ENCODE data around the gene TAL1. TPM values are rescaled to one million over a fixed set of nuclear protein-coding genes. Genes with fewer than 3 reads are reported as not detected.
A peak's percentile ranks its signal among the peaks of the same experiment; 100 is the strongest.

Gene TAL1
- total RNA-seq, 1 experiment from 2014 or later: not detected

GRCh38 chr1:47225430-47226100 is 6.5 kb downstream of the TAL1 start:
- peak overlapping the region; percentile 36 for H3K4me2 ChIP-seq (ENCODE audit: insufficient read depth, insufficient read length, low read length)
- H2BK20ac ChIP-seq (ENCODE audit: low read depth, low read length, poor library complexity, severe bottlenecking): no peak overlapping the region
- Mint-ChIP-seq H3K27ac (no peak overlapping the region), H3K4me3 (peak overlapping the region; percentile 36 to 73), H3K4me1 (peaks cover 23 to 36% of the 10 kb centered on the region in 2 experiments), H3K27me3 (ENCODE audit: low read depth) (peaks cover 50% of the 10 kb centered on the region), H3K9me3 (peaks cover 0 to 3% of the 10 kb centered on the region in 2 experiments; a peak in 2 of 5 replicates), H3K36me3 (ENCODE audit: insufficient read depth in 1 of 3, low read depth in 3 of 3) (no peaks in the 10 kb centered on the region)
- H2BK5ac ChIP-seq (ENCODE audit: insufficient read length, low read length): no peak overlapping the region
- peaks cover 14% of the 10 kb centered on the region for H3K23me2 ChIP-seq (ENCODE audit: insufficient read length, low read depth, low read length, poor library complexity, severe bottlenecking)
- no peak overlapping the region for H3K23ac ChIP-seq (ENCODE audit: insufficient read length, low read depth, low read length)
- no peak overlapping the region for H4K8ac ChIP-seq (replicated peaks; ENCODE audit: insufficient read length, low read depth, low read length)
- no peak for TF ChIP-seq CTCF (conservative IDR thresholded peaks at IDR 0.05)
- H3K79me2 ChIP-seq (ENCODE audit: insufficient read depth, low read length): no peaks in the 10 kb centered on the region
- no peak overlapping the region for H3K27ac ChIP-seq (ENCODE audit: insufficient read length, low read depth, low read length)
- no peaks in the 10 kb centered on the region for H3K79me1 ChIP-seq (ENCODE audit: insufficient read depth, low read depth, low read length, poor library complexity, severe bottlenecking)
- no peak overlapping the region for H2BK120ac ChIP-seq (ENCODE audit: low read depth, low read length, poor library complexity, severe bottlenecking)
- H3K4ac ChIP-seq (ENCODE audit: low read depth, low read length): no peak overlapping the region
- no peak overlapping the region for H2AFZ ChIP-seq (ENCODE audit: low read length)
- H3T11ph ChIP-seq (ENCODE audit: low read length): no peak overlapping the region
- H3K14ac ChIP-seq (ENCODE audit: insufficient read depth, low read length): no peak overlapping the region
- no peaks in the 10 kb centered on the region for H3K9me3 ChIP-seq (ENCODE audit: control insufficient read depth, low read depth, low read length)
- peaks cover 2% of the 10 kb centered on the region for H4K20me1 ChIP-seq (ENCODE audit: control insufficient read depth, insufficient read depth, insufficient read length)
- no peak overlapping the region for H4K91ac ChIP-seq (ENCODE audit: insufficient read length, low read depth, low read length)
- no peaks in the 10 kb centered on the region; the same call in 1 of the 2 replicates for H3K4me1 ChIP-seq (ENCODE audit: insufficient read depth, low read length)
- H3K56ac ChIP-seq (ENCODE audit: insufficient read length, low read depth, low read length): no peak overlapping the region
- H2AK5ac ChIP-seq (ENCODE audit: insufficient read length, low read length): no peak overlapping the region
- peaks cover 97% of the 10 kb centered on the region for H3K27me3 ChIP-seq (ENCODE audit: insufficient read depth, low read length)
- no peak overlapping the region for H2BK12ac ChIP-seq (ENCODE audit: insufficient read length, low read depth, low read length)
- H3K18ac ChIP-seq (ENCODE audit: insufficient read length, low read depth, low read length): no peak overlapping the region
- no peak for DNase-seq
- no peak overlapping the region for H4K5ac ChIP-seq (ENCODE audit: insufficient read length, low read depth, low read length)
- WGBS (ENCODE audit: extremely low coverage, insufficient read length, low lambda C conversion rate): no CpG with 5 or more reads among the region's 79 CpGs
- H2BK15ac ChIP-seq (ENCODE audit: low read depth, low read length): no peak overlapping the region
- no peak overlapping the region for H3K9ac ChIP-seq (ENCODE audit: extremely low read depth, insufficient read length, low read length)
